Fibroblast of lung (primary cell): ENCODE measurements around the gene NT5C.

Experiments used
- CTCF ChIP-seq, 2 donors: IDR thresholded peaks in 1 of 2; conservative IDR thresholded peaks in 1 of 2; 1 replicate in 1 of 2; 2 replicates in 1 of 2; pipeline ENCODE4 v1.5.1; 2011 to 2012; ENCODE audit warnings: low read length in 2 of 2, control low read depth in 1 of 2, inconsistent platforms in 1 of 2, low read depth in 1 of 2, mild to moderate bottlenecking in 1 of 2
- EZH2 ChIP-seq: IDR thresholded peaks from 2 replicates; pipeline ENCODE4 v1.5.1; 2012; ENCODE audit warnings: low read length, control low read depth, mild to moderate bottlenecking; ENCODE audit errors: missing control alignments

GRCh38 chr17:75135452-75135851 lies 3.9 kb upstream of the NT5C start:
- no peak for TF ChIP-seq EZH2
- TF ChIP-seq CTCF (conservative IDR thresholded peaks at IDR 0.05 in 1 of 2, IDR thresholded peaks at IDR 0.05 in 1 of 2; ENCODE audit: low read depth in 1 of 2, low read length in 2 of 2), result no peak
